Esophagus squamous epithelium (tissue), 5 donors: Measurements from ENCODE around the gene ZCCHC3. TPM values are rescaled to one million over a fixed set of nuclear protein-coding genes. Genes with fewer than 3 reads are reported as not detected.
A peak's percentile ranks its signal among the peaks of the same experiment; 100 is the strongest.

Source experiments
- DNase-seq: peaks from one replicate; lab custom pipeline; 2025; lab: John Stamatoyannopoulos, UW
- H3K27ac ChIP-seq, 4 donors: fragments of 200-600 bp; sonication (generic); one replicate each; pipeline ENCODE4 v1.5.1; 2016 to 2019; ENCODE audit warnings: mild to moderate bottlenecking in 1 of 4
- H3K27me3 ChIP-seq, 4 donors: fragments of 200-600 bp; sonication (generic); 1 replicate in 3 of 4; 2 replicates in 1 of 4; pipeline versions ENCODE4 v1.5.1 to v1.6.0; 2017 to 2021; ENCODE audit warnings: antibody characterized with exemption in 1 of 4
- H3K36me3 ChIP-seq, 3 donors: fragments of 200-600 bp; sonication (generic); one replicate each; pipeline ENCODE4 v1.5.1; 2016 to 2019
- H3K4me1 ChIP-seq, 3 donors: fragments of 200-600 bp; sonication (generic); one replicate each; pipeline ENCODE4 v1.5.1; 2017 to 2019
- H3K4me3 ChIP-seq, 4 donors: fragments of 200-600 bp; sonication (generic); 1 replicate in 3 of 4; 2 replicates in 1 of 4; pipeline ENCODE4 v1.5.1; 2016 to 2019; ENCODE audit warnings: mild to moderate bottlenecking in 2 of 4, moderate library complexity in 1 of 4
- H3K9me3 ChIP-seq, 3 donors: fragments of 200-600 bp; sonication (generic); one replicate each; pipeline ENCODE4 v1.5.1; 2016 to 2019
- CTCF ChIP-seq, 6 experiments: fragments of 450-650 bp in 4 of 6; fragments of 200-600 bp in 2 of 6; sonication (generic) in 2 of 6; IDR thresholded peaks; one replicate each; pipeline ENCODE4 v1.5.1; 2016 to 2019; ENCODE audit warnings: antibody characterized with exemption in 6 of 6, mild to moderate bottlenecking in 4 of 6, moderate library complexity in 4 of 6
- POLR2A ChIP-seq, 4 donors: fragments of 450-650 bp; IDR thresholded peaks; one replicate each; pipeline ENCODE4 v1.6.1; 2017; ENCODE audit warnings: antibody characterized with exemption in 4 of 4, mild to moderate bottlenecking in 4 of 4, moderate library complexity in 3 of 4
- WGBS, 2 donors: methylation state at CpG; one replicate each; pipeline ENCODE4 v1.1.5; 2018; 5-methylcytosine and 5-hydroxymethylcytosine counted together
- intact Hi-C: fragments of 100-400 bp; cut with DNase I; formaldehyde crosslinking; loops from one replicate; pipeline ENCODE4 v1.15.0; 2022
- total RNA-seq, 4 donors: library from RNA; depleted of rRNA; stranded (reverse); fragments of >200 nt; gene quantifications; one replicate each; pipeline ENCODE4 v1.1.0, GENCODE V29; 2016
- donor health status: DM: yes; HTN: yes; CAD: no.

The ZCCHC3 gene
- total RNA-seq, 4 donors from 2014 or later: 6.8 to 14.1 (median 9.2) TPM

GRCh38 chr20:325889-326644, 28.7 kb downstream of the ZCCHC3 start:
- H3K4me1 ChIP-seq: peaks cover 34 to 83% (median 48%) of the 10 kb centered on the region in 3 donors
- no peaks in the 10 kb centered on the region for H3K36me3 ChIP-seq
- WGBS, 2 donors: 0 to 1% methylated on average over 1 to 24 of the region's 103 CpGs
- TF ChIP-seq POLR2A (IDR thresholded peaks at IDR 0.05): no peak
- TF ChIP-seq CTCF (IDR thresholded peaks at IDR 0.05): no peak
- intact Hi-C loops: no loop called here
- peak overlapping the region; percentile 83 to 98 (median 94) for H3K27ac ChIP-seq
- no peaks in the 10 kb centered on the region for H3K9me3 ChIP-seq
- peak overlapping the region; percentile 67 to 95 (median 76) for H3K4me3 ChIP-seq
- DNase-seq: no peak
- H3K27me3 ChIP-seq: peaks cover 0 to 6% (median 0%) of the 10 kb centered on the region in 4 donors

GRCh38 chr20:326645-327185, 29.3 kb downstream of the ZCCHC3 start:
- 0 to 3% methylated on average over 19 to 26 of the region's 38 CpGs for WGBS, 2 donors
- DNase-seq: no peak
- no peak for TF ChIP-seq CTCF (IDR thresholded peaks at IDR 0.05)
- TF ChIP-seq POLR2A (IDR thresholded peaks at IDR 0.05): no peak
- Histone ChIP-seq H3K36me3 (no peaks in the 10 kb centered on the region), H3K4me3 (peak overlapping the region; percentile 67 to 95 (median 76)), H3K27ac (peak overlapping the region; percentile 83 to 98 (median 94)), H3K4me1 (peaks cover 34 to 83% (median 48%) of the 10 kb centered on the region in 3 donors), H3K27me3 (peaks cover 0 to 6% (median 0%) of the 10 kb centered on the region in 4 donors), H3K9me3 (no peaks in the 10 kb centered on the region)
- intact Hi-C loops: no loop called here

GRCh38 chr20:327186-328026, 30.0 kb downstream of the ZCCHC3 start:
- Histone ChIP-seq H3K27ac (peak overlapping the region; percentile 83 to 98 (median 94)), H3K4me3 (peak overlapping the region; percentile 67 to 95 (median 76)), H3K36me3 (no peaks in the 10 kb centered on the region), H3K9me3 (no peaks in the 10 kb centered on the region), H3K4me1 (peaks cover 34 to 79% (median 48%) of the 10 kb centered on the region in 3 donors), H3K27me3 (peaks cover 0 to 6% (median 0%) of the 10 kb centered on the region in 4 donors)
- TF ChIP-seq POLR2A (IDR thresholded peaks at IDR 0.05): peak in 2 of 4 donors; percentile 10 to 34
- no peak for TF ChIP-seq CTCF (IDR thresholded peaks at IDR 0.05)
- intact Hi-C loops: no loop called here
- WGBS, 2 donors: 0 to 24% methylated on average over 2 to 6 of the region's 47 CpGs
- peak; percentile 54 for DNase-seq

- 16 to 43% methylated on average over 9 to 18 of the region's 31 CpGs for WGBS, 2 donors
- Histone ChIP-seq H3K36me3 (no peaks in the 10 kb centered on the region), H3K27me3 (peaks cover 0 to 6% (median 0%) of the 10 kb centered on the region in 4 donors), H3K27ac (peak overlapping the region; percentile 83 to 98 (median 94)), H3K4me1 (peaks cover 33 to 70% (median 41%) of the 10 kb centered on the region in 3 donors), H3K4me3 (peak overlapping the region; percentile 67 to 95 (median 76)), H3K9me3 (no peaks in the 10 kb centered on the region)
- TF ChIP-seq POLR2A (IDR thresholded peaks at IDR 0.05) (no peak), CTCF (IDR thresholded peaks at IDR 0.05) (no peak)
- no peak for DNase-seq
- intact Hi-C loops: no loop called here
These were observed 30.9 kb downstream of the ZCCHC3 start for GRCh38 chr20:328027-328974.
